ENCODE results near the gene FLVCR2. TPM values are rescaled to one million over a fixed set of nuclear protein-coding genes. Genes with fewer than 3 reads are reported as not detected.

FLVCR2 gene
- total and polyA plus RNA-seq, 2 donors from 2014 or later: 7.1 to 17.0 TPM

DNA sequence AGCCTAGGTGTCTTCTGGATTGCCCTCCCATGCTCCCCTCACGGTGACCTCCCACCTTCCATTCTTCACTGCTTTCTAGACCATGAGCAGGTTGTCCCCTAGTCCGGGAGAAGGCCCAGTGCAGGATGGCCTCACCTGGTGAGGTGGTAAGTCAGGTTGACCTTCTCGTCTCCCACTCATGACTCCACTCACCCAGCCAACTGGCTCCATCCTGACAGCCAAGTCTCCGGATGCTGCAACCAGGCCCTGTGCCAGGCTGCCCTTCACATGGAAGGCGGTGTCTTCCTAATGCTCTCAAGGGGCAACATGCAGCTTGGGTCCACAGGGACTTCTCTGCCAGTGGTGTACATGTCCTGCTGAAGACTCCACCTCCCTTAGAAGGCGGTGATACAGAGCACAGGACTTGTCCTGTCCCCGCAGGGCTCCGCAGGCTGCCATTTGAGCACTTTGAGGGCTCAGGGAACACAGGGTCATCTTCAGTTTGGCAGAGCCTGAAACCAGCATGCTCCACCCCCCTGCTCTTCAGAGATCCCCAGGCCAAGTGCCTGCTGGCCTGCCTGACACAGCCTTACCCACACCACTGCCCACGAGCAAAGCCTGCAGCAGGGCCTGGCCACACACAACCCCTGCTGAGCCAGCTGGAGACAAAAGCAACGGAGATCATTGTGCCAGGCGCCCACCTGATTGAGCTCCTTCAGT is 30.7 kb upstream of the FLVCR2 start:
- no peaks in the 10 kb centered on the region for H3K36me3 ChIP-seq (ENCODE audit: control insufficient read depth in 2 of 3, insufficient read depth in 3 of 3, low read length in 3 of 3)
- peaks cover 0 to 3% (median 0%) of the 10 kb centered on the region in 3 donors for H3K4me1 ChIP-seq (ENCODE audit: control insufficient read depth in 2 of 3, insufficient read depth in 2 of 3, low read depth in 1 of 3, low read length in 3 of 3)
- TF ChIP-seq, protein P1, sequence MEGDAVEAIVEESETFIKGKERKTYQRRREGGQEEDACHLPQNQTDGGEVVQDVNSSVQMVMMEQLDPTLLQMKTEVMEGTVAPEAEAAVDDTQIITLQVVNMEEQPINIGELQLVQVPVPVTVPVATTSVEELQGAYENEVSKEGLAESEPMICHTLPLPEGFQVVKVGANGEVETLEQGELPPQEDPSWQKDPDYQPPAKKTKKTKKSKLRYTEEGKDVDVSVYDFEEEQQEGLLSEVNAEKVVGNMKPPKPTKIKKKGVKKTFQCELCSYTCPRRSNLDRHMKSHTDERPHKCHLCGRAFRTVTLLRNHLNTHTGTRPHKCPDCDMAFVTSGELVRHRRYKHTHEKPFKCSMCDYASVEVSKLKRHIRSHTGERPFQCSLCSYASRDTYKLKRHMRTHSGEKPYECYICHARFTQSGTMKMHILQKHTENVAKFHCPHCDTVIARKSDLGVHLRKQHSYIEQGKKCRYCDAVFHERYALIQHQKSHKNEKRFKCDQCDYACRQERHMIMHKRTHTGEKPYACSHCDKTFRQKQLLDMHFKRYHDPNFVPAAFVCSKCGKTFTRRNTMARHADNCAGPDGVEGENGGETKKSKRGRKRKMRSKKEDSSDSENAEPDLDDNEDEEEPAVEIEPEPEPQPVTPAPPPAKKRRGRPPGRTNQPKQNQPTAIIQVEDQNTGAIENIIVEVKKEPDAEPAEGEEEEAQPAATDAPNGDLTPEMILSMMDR (IDR thresholded peaks at IDR 0.05; ENCODE audit: borderline replicate concordance, extremely low read depth, insufficient read depth): no peak
- DNase-seq: no peak
- H3K4me3 ChIP-seq (ENCODE audit: low read length in 3 of 3): no peak overlapping the region
- H3K9me3 ChIP-seq (ENCODE audit: control insufficient read depth in 2 of 3, insufficient read depth in 1 of 3, low read length in 3 of 3): no peaks in the 10 kb centered on the region
- H3K27ac ChIP-seq (ENCODE audit: low read depth in 2 of 2, low read length in 2 of 2): no peak overlapping the region
- no peaks in the 10 kb centered on the region for H3K27me3 ChIP-seq (ENCODE audit: control insufficient read depth, insufficient read depth, low read length)
- H3K9ac ChIP-seq (ENCODE audit: low read length in 3 of 3): no peak overlapping the region
- intact Hi-C loops (cut with DNase I): no loop called here
- FAIRE-seq: no peak

DNA sequence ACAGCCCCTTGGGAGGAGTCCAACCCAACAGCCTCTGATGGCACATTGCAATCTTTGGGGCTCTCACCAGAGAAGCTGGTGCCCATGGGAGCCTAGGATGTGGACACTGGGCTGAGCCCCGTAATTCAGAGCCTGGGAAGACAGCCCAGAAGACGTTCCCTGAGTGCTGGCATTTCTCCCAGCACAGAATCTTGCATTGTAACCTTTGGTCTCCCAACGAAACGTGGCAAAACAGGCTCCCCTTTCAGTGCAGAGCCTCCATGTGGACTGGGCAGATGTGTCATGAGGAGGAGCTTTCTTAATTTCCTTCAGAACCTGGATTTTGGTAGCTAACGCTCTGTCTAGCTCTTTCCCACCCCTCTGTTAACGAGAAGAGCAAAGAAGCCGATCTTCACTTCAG is 29.9 kb upstream of the FLVCR2 start:
- H3K27ac ChIP-seq (ENCODE audit: low read depth in 2 of 2, low read length in 2 of 2): no peak overlapping the region
- H3K4me3 ChIP-seq (ENCODE audit: low read length in 3 of 3): no peak overlapping the region

DNA sequence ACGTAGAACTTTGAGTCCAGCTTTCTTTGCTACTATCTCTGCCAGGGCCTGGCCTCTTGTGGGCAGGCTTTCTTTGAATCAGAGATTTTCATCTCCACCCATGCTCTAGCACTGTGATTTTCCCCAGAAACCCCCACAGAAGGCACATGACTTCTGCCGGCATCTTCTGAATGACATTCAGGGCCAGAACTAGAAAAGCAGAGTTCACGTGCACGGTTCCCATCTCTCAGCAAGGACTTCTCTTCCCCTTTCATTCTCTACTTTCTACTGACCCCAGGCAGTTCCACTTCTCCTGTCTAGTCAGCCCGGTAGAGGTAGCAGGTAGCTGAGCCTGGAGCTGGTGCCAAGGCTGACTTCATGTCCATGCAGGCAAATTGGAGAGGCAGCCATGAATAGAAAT is 29.3 kb upstream of the FLVCR2 start:
- no peak for FAIRE-seq
- DNase-seq: no peak
- Histone ChIP-seq H3K4me3 (ENCODE audit: low read length in 3 of 3) (no peak overlapping the region), H3K27me3 (ENCODE audit: control insufficient read depth, insufficient read depth, low read length) (no peaks in the 10 kb centered on the region), H3K9me3 (ENCODE audit: control insufficient read depth in 2 of 3, insufficient read depth in 1 of 3, low read length in 3 of 3) (no peaks in the 10 kb centered on the region), H3K4me1 (ENCODE audit: control insufficient read depth in 2 of 3, insufficient read depth in 2 of 3, low read depth in 1 of 3, low read length in 3 of 3) (peaks cover 0 to 3% (median 0%) of the 10 kb centered on the region in 3 donors), H3K36me3 (ENCODE audit: control insufficient read depth in 2 of 3, insufficient read depth in 3 of 3, low read length in 3 of 3) (no peaks in the 10 kb centered on the region), H3K27ac (ENCODE audit: low read depth in 2 of 2, low read length in 2 of 2) (no peak overlapping the region), H3K9ac (ENCODE audit: low read length in 3 of 3) (no peak overlapping the region)
- intact Hi-C loops (cut with DNase I): no loop called here
- TF ChIP-seq, protein P1 (IDR thresholded peaks at IDR 0.05; ENCODE audit: borderline replicate concordance, extremely low read depth, insufficient read depth): no peak

More for the DNA sequence above, 29.9 kb upstream of the FLVCR2 start:
- no peaks in the 10 kb centered on the region for H3K27me3 ChIP-seq (ENCODE audit: control insufficient read depth, insufficient read depth, low read length)
- DNase-seq (no peak), FAIRE-seq (no peak)
- H3K4me1 ChIP-seq (ENCODE audit: control insufficient read depth in 2 of 3, insufficient read depth in 2 of 3, low read depth in 1 of 3, low read length in 3 of 3): peaks cover 0 to 3% (median 0%) of the 10 kb centered on the region in 3 donors
- intact Hi-C loops (cut with DNase I): no loop called here
- TF ChIP-seq, protein P1 (IDR thresholded peaks at IDR 0.05; ENCODE audit: borderline replicate concordance, extremely low read depth, insufficient read depth): no peak
- H3K9ac ChIP-seq (ENCODE audit: low read length in 3 of 3): no peak overlapping the region
- H3K9me3 ChIP-seq (ENCODE audit: control insufficient read depth in 2 of 3, insufficient read depth in 1 of 3, low read length in 3 of 3): no peaks in the 10 kb centered on the region
- H3K36me3 ChIP-seq (ENCODE audit: control insufficient read depth in 2 of 3, insufficient read depth in 3 of 3, low read length in 3 of 3): no peaks in the 10 kb centered on the region
